ENCODE measurements around the gene SMOC2.

SMOC2 gene

DNA sequence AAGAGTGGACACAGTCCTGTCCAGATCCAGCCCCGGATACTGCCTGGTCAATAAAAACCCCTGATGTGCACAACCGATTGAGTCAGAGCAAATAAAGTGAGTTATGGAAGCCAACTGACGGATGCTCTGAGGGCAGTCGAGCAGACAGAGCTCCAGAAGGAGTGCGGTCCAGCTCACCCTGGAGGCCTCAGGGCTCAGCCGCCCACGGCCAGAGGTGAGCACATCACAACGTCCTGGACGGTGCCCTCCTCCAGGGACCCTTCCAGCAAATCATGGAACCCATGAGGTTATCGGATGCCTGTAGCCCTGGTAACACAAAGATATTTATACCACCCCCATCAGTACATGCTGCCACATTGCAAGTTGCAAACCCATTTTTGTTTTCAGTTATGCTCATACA is 44.0 kb upstream of the SMOC2 start:
- H3K4me1 ChIP-seq (ENCODE audit: control insufficient read depth, insufficient read depth, low read length): no peaks in the 10 kb centered on the region

GRCh38 chr6:168400037-168400436 is 40.9 kb upstream of the SMOC2 start:
- TF ChIP-seq ZNF394 (tag by site-specific recombination; IDR thresholded peaks at IDR 0.05; ENCODE audit: borderline replicate concordance): no peak
- TF ChIP-seq ZNF155 (tag by site-specific recombination; IDR thresholded peaks at IDR 0.05): no peak
- TF ChIP-seq SALL2 (tag by site-specific recombination; IDR thresholded peaks at IDR 0.05; ENCODE audit: borderline replicate concordance): no peak
- TF ChIP-seq ZNF184 (tag by site-specific recombination; IDR thresholded peaks at IDR 0.05): no peak
- TF ChIP-seq HOXC10 (CRISPR knock-in tag; IDR thresholded peaks at IDR 0.05): no peak
- no peak for TF ChIP-seq ZXDB (tag by site-specific recombination; IDR thresholded peaks at IDR 0.05)
- no peak for TF ChIP-seq ZNF133 (tag by site-specific recombination; IDR thresholded peaks at IDR 0.05)
- no peak for TF ChIP-seq ZNF214 (tag by site-specific recombination; IDR thresholded peaks at IDR 0.05; ENCODE audit: borderline replicate concordance)
- TF ChIP-seq ZIC2 (tag by site-specific recombination; IDR thresholded peaks at IDR 0.05): no peak
- TF ChIP-seq, protein P1, sequence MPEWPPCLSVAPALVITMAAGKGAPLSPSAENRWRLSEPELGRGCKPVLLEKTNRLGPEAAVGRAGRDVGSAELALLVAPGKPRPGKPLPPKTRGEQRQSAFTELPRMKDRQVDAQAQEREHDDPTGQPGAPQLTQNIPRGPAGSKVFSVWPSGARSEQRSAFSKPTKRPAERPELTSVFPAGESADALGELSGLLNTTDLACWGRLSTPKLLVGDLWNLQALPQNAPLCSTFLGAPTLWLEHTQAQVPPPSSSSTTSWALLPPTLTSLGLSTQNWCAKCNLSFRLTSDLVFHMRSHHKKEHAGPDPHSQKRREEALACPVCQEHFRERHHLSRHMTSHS (tag by site-specific recombination; IDR thresholded peaks at IDR 0.05): no peak
- TF ChIP-seq, protein P2, sequence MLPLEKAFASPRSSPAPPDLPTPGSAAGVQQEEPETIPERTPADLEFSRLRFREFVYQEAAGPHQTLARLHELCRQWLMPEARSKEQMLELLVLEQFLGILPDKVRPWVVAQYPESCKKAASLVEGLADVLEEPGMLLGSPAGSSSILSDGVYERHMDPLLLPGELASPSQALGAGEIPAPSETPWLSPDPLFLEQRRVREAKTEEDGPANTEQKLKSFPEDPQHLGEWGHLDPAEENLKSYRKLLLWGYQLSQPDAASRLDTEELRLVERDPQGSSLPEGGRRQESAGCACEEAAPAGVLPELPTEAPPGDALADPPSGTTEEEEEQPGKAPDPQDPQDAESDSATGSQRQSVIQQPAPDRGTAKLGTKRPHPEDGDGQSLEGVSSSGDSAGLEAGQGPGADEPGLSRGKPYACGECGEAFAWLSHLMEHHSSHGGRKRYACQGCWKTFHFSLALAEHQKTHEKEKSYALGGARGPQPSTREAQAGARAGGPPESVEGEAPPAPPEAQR (tag by site-specific recombination; IDR thresholded peaks at IDR 0.05): no peak
- no peak for TF ChIP-seq ZNF239 (tag by site-specific recombination; IDR thresholded peaks at IDR 0.05)
- no peak for TF ChIP-seq ZNF514 (tag by site-specific recombination; IDR thresholded peaks at IDR 0.05)
- TF ChIP-seq KLF7 (tag by site-specific recombination; IDR thresholded peaks at IDR 0.05; ENCODE audit: borderline replicate concordance): no peak
- ChIA-PET POLR2A (no interaction called here), CTCF (interaction anchor here (1.0 kb wide), 1 partner anchor 557 kb away, joined by 4 read pairs; no protein-coding TSS in a partner anchor)
- Histone ChIP-seq H3K9me3 (ENCODE audit: control insufficient read depth, insufficient read depth, low read depth, low read length) (no peaks in the 10 kb centered on the region), H3K27ac (ENCODE audit: extremely low read depth, low read depth, low read length) (no peak overlapping the region), H3K4me3 (ENCODE audit: low read depth, low read length) (no peak overlapping the region), H3K4me1 (ENCODE audit: control insufficient read depth, insufficient read depth, low read length) (no peaks in the 10 kb centered on the region), H3K36me3 (ENCODE audit: control insufficient read depth in 2 of 2, insufficient read depth in 1 of 2, low read length in 2 of 2) (no peaks in the 10 kb centered on the region)

More for the DNA sequence above, 44.0 kb upstream of the SMOC2 start:
- TF ChIP-seq ZSCAN16 (tag by site-specific recombination; IDR thresholded peaks at IDR 0.05): no peak
- TF ChIP-seq ZNF596 (tag by site-specific recombination; IDR thresholded peaks at IDR 0.05): no peak
- no peak for TF ChIP-seq ZSCAN5A (tag by site-specific recombination; IDR thresholded peaks at IDR 0.05)
- TF ChIP-seq ZBTB11 (tag by site-specific recombination; conservative IDR thresholded peaks at IDR 0.05; ENCODE audit: low read depth): no peak
- no peak for TF ChIP-seq ZNF658 (tag by site-specific recombination; IDR thresholded peaks at IDR 0.05)
- TF ChIP-seq ZNF580 (tag by site-specific recombination; IDR thresholded peaks at IDR 0.05): no peak
- TF ChIP-seq ZNF747 (tag by site-specific recombination; IDR thresholded peaks at IDR 0.05): no peak
- no peak for TF ChIP-seq MEIS1 (CRISPR knock-in tag; IDR thresholded peaks at IDR 0.05; ENCODE audit: borderline replicate concordance)
- TF ChIP-seq ZNF391 (tag by site-specific recombination; IDR thresholded peaks at IDR 0.05; ENCODE audit: borderline replicate concordance, low read depth): no peak
- no peak for TF ChIP-seq ZNF585B (tag by site-specific recombination; IDR thresholded peaks at IDR 0.05)
- H3K36me3 ChIP-seq (ENCODE audit: control insufficient read depth in 2 of 2, insufficient read depth in 1 of 2, low read length in 2 of 2): no peaks in the 10 kb centered on the region
- ChIA-PET POLR2A (interaction anchor here (0.5 to 1.1 kb wide), 2 partner anchors 12 to 399 kb away, joined by 3 read pairs; no protein-coding TSS in a partner anchor), CTCF (no interaction called here)
- no peak overlapping the region for H3K4me3 ChIP-seq (ENCODE audit: low read depth, low read length)
- H3K27ac ChIP-seq (ENCODE audit: extremely low read depth, low read depth, low read length): no peak overlapping the region
- no peaks in the 10 kb centered on the region for H3K9me3 ChIP-seq (ENCODE audit: control insufficient read depth, insufficient read depth, low read depth, low read length)

All from HEK293 (cell line).